ENCODE measurements around the gene CDKL1. TPM values are rescaled to one million over a fixed set of nuclear protein-coding genes. Genes with fewer than 3 reads are reported as not detected.

The CDKL1 gene
- total RNA-seq, 1 experiment from 2014 or later, result 14.4 TPM

- no peak overlapping the region for H3K27ac ChIP-seq (ENCODE audit: low read length)
These were observed 60.5 kb downstream of the CDKL1 start for GRCh38 chr14:50335989-50336824.

GRCh38 chr14:50335389-50335788 lies 61.3 kb downstream of the CDKL1 start:
- no peak overlapping the region for H3K27ac ChIP-seq (ENCODE audit: low read length)
- no peak; the same call in 1 of the 2 replicates for ATAC-seq
- DNase-seq, result no peak
- no peak overlapping the region for H3K4me2 ChIP-seq (ENCODE audit: low read length)
- H3K36me3 ChIP-seq (ENCODE audit: low read depth, low read length), result no peaks in the 10 kb centered on the region
- no TSS peak for BruUV-seq (replicated peaks)
- no peaks in the 10 kb centered on the region for H3K79me2 ChIP-seq (ENCODE audit: low read length)
- CTCF ChIA-PET, result interaction anchor here (1.4 kb wide), 1 partner anchor 14 kb away, joined by 14 read pairs; no protein-coding TSS in a partner anchor
- no peaks in the 10 kb centered on the region for H3K27me3 ChIP-seq (ENCODE audit: low read length)
- H2AFZ ChIP-seq (ENCODE audit: low read length), result no peak overlapping the region
- no peaks in the 10 kb centered on the region for H3F3A ChIP-seq (ENCODE audit: low read length, unreplicated experiment)
- H3K9me2 ChIP-seq (replicated peaks; ENCODE audit: low read length), result no peaks in the 10 kb centered on the region
- intact Hi-C loops (cut with micrococcal nuclease), result no loop called here
- peaks cover 12% of the 10 kb centered on the region for H3K4me1 ChIP-seq (ENCODE audit: insufficient read depth, low read length)
- H3K9ac ChIP-seq (ENCODE audit: low read length), result no peak overlapping the region
- TF ChIP-seq, protein P1, sequence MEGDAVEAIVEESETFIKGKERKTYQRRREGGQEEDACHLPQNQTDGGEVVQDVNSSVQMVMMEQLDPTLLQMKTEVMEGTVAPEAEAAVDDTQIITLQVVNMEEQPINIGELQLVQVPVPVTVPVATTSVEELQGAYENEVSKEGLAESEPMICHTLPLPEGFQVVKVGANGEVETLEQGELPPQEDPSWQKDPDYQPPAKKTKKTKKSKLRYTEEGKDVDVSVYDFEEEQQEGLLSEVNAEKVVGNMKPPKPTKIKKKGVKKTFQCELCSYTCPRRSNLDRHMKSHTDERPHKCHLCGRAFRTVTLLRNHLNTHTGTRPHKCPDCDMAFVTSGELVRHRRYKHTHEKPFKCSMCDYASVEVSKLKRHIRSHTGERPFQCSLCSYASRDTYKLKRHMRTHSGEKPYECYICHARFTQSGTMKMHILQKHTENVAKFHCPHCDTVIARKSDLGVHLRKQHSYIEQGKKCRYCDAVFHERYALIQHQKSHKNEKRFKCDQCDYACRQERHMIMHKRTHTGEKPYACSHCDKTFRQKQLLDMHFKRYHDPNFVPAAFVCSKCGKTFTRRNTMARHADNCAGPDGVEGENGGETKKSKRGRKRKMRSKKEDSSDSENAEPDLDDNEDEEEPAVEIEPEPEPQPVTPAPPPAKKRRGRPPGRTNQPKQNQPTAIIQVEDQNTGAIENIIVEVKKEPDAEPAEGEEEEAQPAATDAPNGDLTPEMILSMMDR (conservative IDR thresholded peaks at IDR 0.05; ENCODE audit: low read depth, low read length), result no peak
- TF ChIP-seq EZH2phosphoT487 (IDR thresholded peaks at IDR 0.05; ENCODE audit: borderline replicate concordance, low read length), result no peak
- no peak for TF ChIP-seq EZH2 (IDR thresholded peaks at IDR 0.05; ENCODE audit: low read length, unreplicated experiment)
- POLR2A ChIA-PET (ENCODE audit: unreplicated experiment), result no interaction called here
- no peak overlapping the region for H3K4me3 ChIP-seq (ENCODE audit: low read length)
- H3K9me3 ChIP-seq (ENCODE audit: low read length), result no peaks in the 10 kb centered on the region
- H4K20me1 ChIP-seq (ENCODE audit: low read length), result no peaks in the 10 kb centered on the region

More at GRCh38 chr14:50335989-50336824, 60.5 kb downstream of the CDKL1 start:
- Histone ChIP-seq H3K4me2 (ENCODE audit: low read length) (no peak overlapping the region), H3K4me1 (ENCODE audit: insufficient read depth, low read length) (peaks cover 12% of the 10 kb centered on the region), H2AFZ (ENCODE audit: low read length) (no peak overlapping the region), H4K20me1 (ENCODE audit: low read length) (no peaks in the 10 kb centered on the region), H3K9me2 (replicated peaks; ENCODE audit: low read length) (no peaks in the 10 kb centered on the region), H3K4me3 (ENCODE audit: low read length) (no peak overlapping the region), H3K36me3 (ENCODE audit: low read depth, low read length) (no peaks in the 10 kb centered on the region), H3K9ac (ENCODE audit: low read length) (no peak overlapping the region), H3K27me3 (ENCODE audit: low read length) (no peaks in the 10 kb centered on the region), H3F3A (ENCODE audit: low read length, unreplicated experiment) (no peaks in the 10 kb centered on the region), H3K9me3 (ENCODE audit: low read length) (no peaks in the 10 kb centered on the region), H3K79me2 (ENCODE audit: low read length) (no peaks in the 10 kb centered on the region)
- BruUV-seq (replicated peaks), result no TSS peak
- POLR2A ChIA-PET (ENCODE audit: unreplicated experiment), result no interaction called here
- intact Hi-C loops (cut with micrococcal nuclease), result no loop called here
- TF ChIP-seq EZH2phosphoT487 (IDR thresholded peaks at IDR 0.05; ENCODE audit: borderline replicate concordance, low read length) (no peak), EZH2 (IDR thresholded peaks at IDR 0.05; ENCODE audit: low read length, unreplicated experiment) (no peak)
- CTCF ChIA-PET, result interaction anchor here (1.4 kb wide), 1 partner anchor 15 kb away, joined by 14 read pairs; no protein-coding TSS in a partner anchor
- ATAC-seq (no peak), DNase-seq (no peak)

- no peak overlapping the region for H2AFZ ChIP-seq (ENCODE audit: low read length)
- POLR2A ChIA-PET (ENCODE audit: unreplicated experiment), result interaction anchor here (0.7 kb wide), 1 partner anchor 8 kb away, joined by 6 read pairs; no protein-coding TSS in a partner anchor
- H3K9ac ChIP-seq (ENCODE audit: low read length), result no peak overlapping the region
- H3K36me3 ChIP-seq (ENCODE audit: low read depth, low read length), result no peaks in the 10 kb centered on the region
- H3K4me1 ChIP-seq (ENCODE audit: insufficient read depth, low read length), result peaks cover 12% of the 10 kb centered on the region
- no peak overlapping the region for H3K4me2 ChIP-seq (ENCODE audit: low read length)
- no peak overlapping the region for H3K4me3 ChIP-seq (ENCODE audit: low read length)
- no peaks in the 10 kb centered on the region for H3K79me2 ChIP-seq (ENCODE audit: low read length)
- intact Hi-C loops (cut with micrococcal nuclease), result no loop called here
- H3K27ac ChIP-seq (ENCODE audit: low read length), result no peak overlapping the region
- BruUV-seq (replicated peaks), result no TSS peak
- H3F3A ChIP-seq (ENCODE audit: low read length, unreplicated experiment), result no peaks in the 10 kb centered on the region
- CTCF ChIA-PET, result no interaction called here
- ATAC-seq, result no peak
- H3K27me3 ChIP-seq (ENCODE audit: low read length), result no peaks in the 10 kb centered on the region
- H4K20me1 ChIP-seq (ENCODE audit: low read length), result no peaks in the 10 kb centered on the region
- no peaks in the 10 kb centered on the region for H3K9me2 ChIP-seq (replicated peaks; ENCODE audit: low read length)
- no peaks in the 10 kb centered on the region for H3K9me3 ChIP-seq (ENCODE audit: low read length)
- no peak for DNase-seq
- no peak for TF ChIP-seq EZH2phosphoT487 (IDR thresholded peaks at IDR 0.05; ENCODE audit: borderline replicate concordance, low read length)
- TF ChIP-seq, protein P1 (conservative IDR thresholded peaks at IDR 0.05; ENCODE audit: low read depth, low read length), result no peak
- no peak for TF ChIP-seq EZH2 (IDR thresholded peaks at IDR 0.05; ENCODE audit: low read length, unreplicated experiment)
These were observed 62.5 kb downstream of the CDKL1 start for GRCh38 chr14:50334211-50334610.
